ENCODE results near the gene HAL. TPM values are rescaled to one million over a fixed set of nuclear protein-coding genes. Genes with fewer than 3 reads are reported as not detected.
A peak's percentile ranks its signal among the peaks of the same experiment; 100 is the strongest.

HAL gene
- total RNA-seq, 1 donor from 2014 or later, result 0.58 TPM

DNA sequence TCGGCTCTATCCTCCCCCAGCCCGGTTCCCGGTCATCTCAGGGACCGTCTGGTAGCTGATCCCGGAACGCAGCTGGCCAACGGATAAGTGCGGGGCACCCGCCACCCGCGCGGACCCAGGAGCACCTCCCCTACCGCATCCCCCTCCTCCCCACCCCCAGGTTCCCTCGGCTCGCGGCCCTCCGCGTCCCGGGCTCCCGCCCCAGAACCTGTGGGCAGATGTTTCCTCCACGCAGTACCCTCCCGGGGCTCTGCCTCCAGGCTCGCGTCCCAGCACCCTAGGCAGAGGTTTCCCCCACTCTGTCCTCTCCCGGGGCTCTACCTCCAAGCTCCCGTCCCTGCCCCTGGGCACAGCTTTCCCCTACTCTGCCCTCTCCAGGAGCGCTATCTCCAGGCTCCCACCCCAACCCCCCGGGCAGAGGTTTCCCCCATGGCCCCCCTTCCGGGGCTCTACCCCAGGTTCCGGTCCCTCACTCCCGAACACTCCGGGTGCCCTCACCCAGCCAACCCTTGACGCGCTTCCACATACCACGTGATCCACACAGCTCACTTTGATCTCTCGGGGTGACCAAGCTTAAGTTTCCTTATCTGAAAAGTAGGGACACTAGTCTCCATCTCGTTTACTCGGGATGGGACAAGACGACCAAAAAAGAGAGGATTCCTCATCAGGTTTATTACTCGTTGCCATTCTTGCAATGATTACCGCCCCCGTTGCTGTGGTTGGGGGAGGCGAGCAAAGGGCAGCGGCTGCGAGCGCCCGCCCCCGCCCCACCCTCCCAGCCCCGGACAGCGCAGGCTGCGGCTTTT is 53.4 kb downstream of the HAL start, which contains the start of gene CCDC38:
Gene CCDC38, minus strand, starts transcription at position 91 of the 806 bp plus-strand sequence. CDS start 6,105 bp downstream, outside the sequence.
- DNase-seq (ENCODE audit: low spot score), result peak; percentile 74

DNA sequence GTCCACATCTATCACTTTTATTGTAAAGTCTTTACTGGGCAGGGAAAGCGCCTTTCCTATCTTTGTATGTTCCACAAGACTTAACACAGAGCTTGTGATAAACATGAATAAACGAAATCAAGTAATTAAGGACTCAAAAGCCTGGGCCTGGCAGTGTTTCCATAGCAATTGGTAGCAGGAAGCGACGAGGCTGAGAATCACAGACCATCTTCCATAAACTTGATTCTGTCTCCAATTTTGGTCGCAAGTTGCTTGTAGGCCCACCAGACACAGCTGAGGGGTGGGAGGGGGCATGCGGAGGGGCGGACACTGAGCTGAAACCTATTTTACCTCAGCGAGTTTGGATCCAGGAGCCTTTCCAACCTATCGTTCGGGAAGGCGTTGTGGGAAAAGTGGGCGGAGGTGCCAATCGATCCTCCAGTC is 54.0 kb downstream of the HAL start:
- no peak for DNase-seq (ENCODE audit: low spot score)

DNA sequence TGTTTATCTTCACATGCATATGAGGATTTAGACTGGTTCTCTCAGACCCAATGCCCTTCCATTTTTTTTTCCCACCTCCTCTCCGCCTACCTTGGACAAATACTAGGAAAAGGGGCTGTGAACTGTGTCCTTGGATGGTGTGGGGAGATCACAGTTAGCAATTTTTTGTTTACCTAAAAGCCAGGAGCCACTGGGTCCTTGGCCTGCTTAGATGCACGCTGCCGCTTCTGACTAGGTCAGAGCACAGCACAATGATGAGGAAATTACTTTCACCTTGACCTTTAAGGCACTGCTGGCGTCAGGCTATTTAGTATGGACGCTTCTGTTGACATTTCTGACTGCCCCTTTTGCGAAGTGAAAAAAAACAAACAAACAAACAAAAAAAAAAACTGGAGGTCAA is 55.6 kb downstream of the HAL start:
- DNase-seq (ENCODE audit: low spot score), result no peak

Other genes with a start within 250 kb of the HAL start
- 35.1 TPM for gene NTN4, start 205.6 kb downstream of the HAL start, total RNA-seq
- gene SNRPF, start 137.4 kb downstream of the HAL start, total RNA-seq, result 10.9 TPM
- gene CCDC38, start 53.7 kb downstream of the HAL start, total RNA-seq, result not detected
- gene AMDHD1, start 53.0 kb downstream of the HAL start, total RNA-seq, result 1.2 TPM
- gene LTA4H, start 39.2 kb upstream of the HAL start, total RNA-seq, result 62.1 TPM
- 18.6 TPM for gene ELK3, start 198.0 kb upstream of the HAL start, total RNA-seq